H9 (cell line): ENCODE results near the gene RALGPS2. TPM values are rescaled to one million over a fixed set of nuclear protein-coding genes. Genes with fewer than 3 reads are reported as not detected.

Source experiments
- DNase-seq: peaks from one replicate; pipeline ENCODE4 v3.0.0-alpha.2; 2017
- H2AFZ ChIP-seq: one replicate; pipeline ENCODE4 v1.6.1; 2013; ENCODE audit warnings: mild to moderate bottlenecking, low read length, control low read depth, moderate library complexity
- H2AK5ac ChIP-seq: 2 replicates; pipeline ENCODE4 v1.6.1; 2013; ENCODE audit warnings: low read length, control low read depth, mixed read lengths; ENCODE audit not compliant: insufficient read length
- H2BK120ac ChIP-seq: one replicate; pipeline ENCODE4 v1.6.1; 2013; ENCODE audit warnings: low read depth, mild to moderate bottlenecking, low read length, control low read depth, inconsistent platforms; ENCODE audit not compliant: poor library complexity, severe bottlenecking
- H2BK12ac ChIP-seq: 2 replicates; pipeline ENCODE4 v1.6.1; 2013; ENCODE audit warnings: low read length, control low read depth, mixed read lengths, low read depth; ENCODE audit not compliant: insufficient read length
- H2BK15ac ChIP-seq: 2 replicates; pipeline ENCODE4 v1.6.1; 2013; ENCODE audit warnings: low read depth, low read length, control low read depth
- H2BK20ac ChIP-seq: one replicate; pipeline ENCODE4 v1.6.1; 2013; ENCODE audit warnings: low read depth, mild to moderate bottlenecking, low read length, control low read depth, inconsistent platforms; ENCODE audit not compliant: poor library complexity, severe bottlenecking
- H2BK5ac ChIP-seq: 2 replicates; pipeline ENCODE4 v1.6.1; 2013; ENCODE audit warnings: low read length, control low read depth, mixed read lengths; ENCODE audit not compliant: insufficient read length
- H3K14ac ChIP-seq: 2 replicates; pipeline ENCODE4 v1.6.1; 2013; ENCODE audit warnings: low read length, control low read depth; ENCODE audit not compliant: insufficient read depth
- H3K18ac ChIP-seq: 2 replicates; pipeline ENCODE4 v1.6.1; 2013; ENCODE audit warnings: low read depth, mild to moderate bottlenecking, mixed read lengths, low read length, control low read depth; ENCODE audit not compliant: insufficient read length
- H3K23ac ChIP-seq: 2 replicates; pipeline ENCODE4 v1.6.1; 2013; ENCODE audit warnings: low read length, control low read depth, mixed read lengths, low read depth; ENCODE audit not compliant: insufficient read length
- H3K23me2 ChIP-seq: 2 replicates; pipeline ENCODE4 v1.6.1; 2013; ENCODE audit warnings: low read depth, mild to moderate bottlenecking, mixed read lengths, low read length, control low read depth; ENCODE audit not compliant: insufficient read length, poor library complexity, severe bottlenecking
- H3K27ac ChIP-seq: 2 replicates; pipeline ENCODE4 v1.5.1; 2013; ENCODE audit warnings: low read length, control low read depth, mixed read lengths, low read depth; ENCODE audit not compliant: insufficient read length
- H3K27me3 ChIP-seq: 2 replicates; pipeline ENCODE4 v1.6.1; 2013; ENCODE audit warnings: low read length, control low read depth, inconsistent platforms; ENCODE audit not compliant: insufficient read depth
- H3K4ac ChIP-seq: 2 replicates; pipeline ENCODE4 v1.6.1; 2013; ENCODE audit warnings: low read depth, mild to moderate bottlenecking, control low read depth, inconsistent platforms, low read length, moderate library complexity
- H3K4me1 ChIP-seq: 2 replicates; pipeline ENCODE4 v1.6.1; 2013; ENCODE audit warnings: low read length, control low read depth, inconsistent platforms; ENCODE audit not compliant: insufficient read depth
- H3K4me2 ChIP-seq: 2 replicates; pipeline ENCODE4 v1.6.1; 2013; ENCODE audit warnings: low read length, control low read depth, mixed read lengths; ENCODE audit not compliant: insufficient read length, insufficient read depth
- H3K56ac ChIP-seq: 2 replicates; pipeline ENCODE4 v1.6.1; 2013; ENCODE audit warnings: low read depth, mild to moderate bottlenecking, mixed read lengths, low read length, control low read depth; ENCODE audit not compliant: insufficient read length
- H3K79me1 ChIP-seq: 2 replicates; pipeline ENCODE4 v1.6.1; 2013; ENCODE audit warnings: low read depth, mild to moderate bottlenecking, moderate library complexity, low read length, control low read depth, inconsistent platforms; ENCODE audit not compliant: insufficient read depth, poor library complexity, severe bottlenecking
- H3K79me2 ChIP-seq: 2 replicates; pipeline ENCODE4 v1.6.1; 2013; ENCODE audit warnings: low read length, control low read depth, inconsistent platforms; ENCODE audit not compliant: insufficient read depth
- H3K9ac ChIP-seq: 2 replicates; pipeline ENCODE4 v1.6.1; 2013; ENCODE audit warnings: low read length, control low read depth, mixed read lengths; ENCODE audit not compliant: insufficient read length; ENCODE audit errors: extremely low read depth
- H3K9me3 ChIP-seq: one replicate; pipeline ENCODE4 v1.6.1; 2013; ENCODE audit warnings: low read depth, low read length, inconsistent platforms; ENCODE audit not compliant: control insufficient read depth
- H3T11ph ChIP-seq: one replicate; pipeline ENCODE4 v1.6.1; 2013; ENCODE audit warnings: mild to moderate bottlenecking, low read length, control low read depth, inconsistent platforms
- H4K20me1 ChIP-seq: one replicate; pipeline ENCODE4 v1.6.1; 2013; ENCODE audit not compliant: control insufficient read depth, insufficient read length, insufficient read depth
- H4K5ac ChIP-seq: 2 replicates; pipeline ENCODE4 v1.6.1; 2013; ENCODE audit warnings: low read depth, mild to moderate bottlenecking, mixed read lengths, low read length, control low read depth; ENCODE audit not compliant: insufficient read length
- H4K8ac ChIP-seq: replicated peaks from 2 replicates; pipeline ENCODE4 v1.6.1; 2013; ENCODE audit warnings: low read length, control low read depth, mixed read lengths, low read depth; ENCODE audit not compliant: insufficient read length
- H4K91ac ChIP-seq: 2 replicates; pipeline ENCODE4 v1.6.1; 2013; ENCODE audit warnings: low read depth, mild to moderate bottlenecking, moderate library complexity, mixed read lengths, low read length, control low read depth; ENCODE audit not compliant: insufficient read length
- H3K27ac Mint-ChIP-seq, 3 experiments: 2 replicates in 2 of 3; 3 replicates in 1 of 3; pipeline ENCODE4 v1.8.0; 2020 to 2021; ENCODE audit warnings: mixed read lengths in 3 of 3, mild to moderate bottlenecking in 1 of 3, moderate library complexity in 1 of 3
- H3K27me3 Mint-ChIP-seq: 2 replicates; pipeline ENCODE4 v1.8.0; 2021; ENCODE audit warnings: low read depth, mild to moderate bottlenecking, moderate library complexity, mixed read lengths
- H3K36me3 Mint-ChIP-seq, 3 experiments: 2 replicates in 2 of 3; 3 replicates in 1 of 3; pipeline ENCODE4 v1.8.0; 2020 to 2021; ENCODE audit warnings: low read depth in 3 of 3, mixed read lengths in 3 of 3; ENCODE audit not compliant: insufficient read depth in 1 of 3
- H3K4me1 Mint-ChIP-seq, 2 experiments: 2 replicates each; pipeline ENCODE4 v1.8.0; 2020; ENCODE audit warnings: mixed read lengths in 2 of 2
- H3K4me3 Mint-ChIP-seq, 2 experiments: 2 replicates in 1 of 2; 3 replicates in 1 of 2; pipeline ENCODE4 v1.8.0; 2020 to 2021; ENCODE audit warnings: mild to moderate bottlenecking in 2 of 2, mixed read lengths in 2 of 2, moderate library complexity in 1 of 2
- H3K9me3 Mint-ChIP-seq, 2 experiments: 2 replicates in 1 of 2; 3 replicates in 1 of 2; pipeline ENCODE4 v1.8.0; 2020; ENCODE audit warnings: mild to moderate bottlenecking in 2 of 2, mixed read lengths in 2 of 2, moderate library complexity in 1 of 2
- CTCF ChIP-seq: fragments of 200-600 bp; sonication (generic); conservative IDR thresholded peaks from 3 replicates; pipeline ENCODE4 v1.8.0; 2021; ENCODE audit warnings: antibody characterized with exemption, mild to moderate bottlenecking
- WGBS: extraction: QIAGEN DNeasy Blood & Tissue Kit; methylation state at CpG from one replicate; pipeline ENCODE4 v1.1.7; 2013; ENCODE audit warnings: missing lambda C conversion rate, low lambda C conversion rate, mixed read lengths; ENCODE audit not compliant: insufficient read length; ENCODE audit errors: extremely low coverage; 5-methylcytosine and 5-hydroxymethylcytosine counted together
- total RNA-seq: library from RNA; stranded (reverse); gene quantifications from 2 replicates; pipeline ENCODE4 v1.2.1, GENCODE V29; 2021

The RALGPS2 gene
- total RNA-seq, 1 experiment from 2014 or later: 32.6 TPM

- DNase-seq: no peak
- Histone ChIP-seq H3K4ac (no peak overlapping the region), H3K23ac (no peak overlapping the region), H4K91ac (no peak overlapping the region), H3K9ac (no peak overlapping the region), H2BK12ac (no peak overlapping the region), H2AFZ (no peak overlapping the region), H2BK120ac (no peak overlapping the region), H3K18ac (no peak overlapping the region), H2BK5ac (no peak overlapping the region), H3K4me1 (no peaks in the 10 kb centered on the region), H3K56ac (no peak overlapping the region), H4K5ac (no peak overlapping the region), H3K14ac (no peak overlapping the region), H2BK15ac (no peak overlapping the region), H3K9me3 (no peaks in the 10 kb centered on the region), H3K4me2 (no peak overlapping the region), H4K8ac (no peak overlapping the region), H3K79me1 (no peaks in the 10 kb centered on the region), H3K23me2 (no peaks in the 10 kb centered on the region), H3K79me2 (no peaks in the 10 kb centered on the region), H2AK5ac (no peak overlapping the region), H3K27me3 (no peaks in the 10 kb centered on the region), H3K27ac (no peak overlapping the region), H3T11ph (no peak overlapping the region), H4K20me1 (no peaks in the 10 kb centered on the region), H2BK20ac (no peak overlapping the region)
- no peaks in the 10 kb centered on the region for H3K36me3 Mint-ChIP-seq
- H3K27me3 Mint-ChIP-seq: no peaks in the 10 kb centered on the region; the same call in 1 of the 2 replicates
- H3K9me3 Mint-ChIP-seq: no peaks in the 10 kb centered on the region
- no peaks in the 10 kb centered on the region for H3K4me1 Mint-ChIP-seq
- no peak overlapping the region for H3K27ac Mint-ChIP-seq
- WGBS: no CpG with 5 or more reads among the region's 2 CpGs
- no peak overlapping the region for H3K4me3 Mint-ChIP-seq
- TF ChIP-seq CTCF: no peak
Measured at GRCh38 chr1:178688244-178688643, 36.8 kb upstream of the RALGPS2 start.
